Suppressor macrophage treated with lipopolysaccharide for 1 hour (primary cell): ENCODE results near the gene ADCY5.

ENCODE experiments used
- DNase-seq, 3 donors: peaks; one replicate each; pipeline ENCODE4 v3.0.0-alpha.2; 2020 to 2022

The ADCY5 gene

GRCh38 chr3:123361071-123361470, 87.8 kb downstream of the ADCY5 start:
- DNase-seq: no peak

GRCh38 chr3:123357275-123357674, 91.6 kb downstream of the ADCY5 start:
- DNase-seq: no peak

- no peak for DNase-seq
These were observed 95.0 kb downstream of the ADCY5 start for GRCh38 chr3:123353850-123354233.

- no peak for DNase-seq
These were observed 95.6 kb downstream of the ADCY5 start for GRCh38 chr3:123353227-123353849.

GRCh38 chr3:123352134-123352554, 96.7 kb downstream of the ADCY5 start:
- no peak for DNase-seq

GRCh38 chr3:123351501-123351900, 97.4 kb downstream of the ADCY5 start:
- DNase-seq: no peak

GRCh38 chr3:123350971-123351370, 97.9 kb downstream of the ADCY5 start:
- no peak for DNase-seq

- no peak for DNase-seq
These were observed 99.1 kb downstream of the ADCY5 start for GRCh38 chr3:123349566-123350435.

GRCh38 chr3:123349201-123349535, 99.7 kb downstream of the ADCY5 start:
- no peak for DNase-seq

GRCh38 chr3:123348471-123349200, 100.3 kb downstream of the ADCY5 start:
- no peak for DNase-seq

GRCh38 chr3:123347691-123348264, 101.1 kb downstream of the ADCY5 start:
- no peak for DNase-seq

GRCh38 chr3:123347205-123347604, 101.7 kb downstream of the ADCY5 start:
- no peak for DNase-seq

GRCh38 chr3:123346021-123346420, 102.9 kb downstream of the ADCY5 start:
- no peak for DNase-seq

- DNase-seq: no peak
These were observed 103.8 kb downstream of the ADCY5 start for GRCh38 chr3:123344907-123345594.

- no peak for DNase-seq
These were observed 104.5 kb downstream of the ADCY5 start for GRCh38 chr3:123344175-123344906.

- no peak for DNase-seq
These were observed 105.4 kb downstream of the ADCY5 start for GRCh38 chr3:123343296-123344174.

- no peak for DNase-seq
These were observed 106.2 kb downstream of the ADCY5 start for GRCh38 chr3:123342631-123343080.

GRCh38 chr3:123341871-123342630, 106.8 kb downstream of the ADCY5 start:
- no peak for DNase-seq

- no peak for DNase-seq
These were observed 108.6 kb downstream of the ADCY5 start for GRCh38 chr3:123340336-123340735.

- no peak for DNase-seq
These were observed 109.6 kb downstream of the ADCY5 start for GRCh38 chr3:123339302-123339701.
